NT2/D1 (cell line): ENCODE data around the gene SRF.

Experiments used
- SUZ12 ChIP-seq: IDR thresholded peaks from 2 replicates; pipeline ENCODE4 v1.6.1; 2011; ENCODE audit not compliant: insufficient read length, insufficient read depth; ENCODE audit errors: extremely low read depth
- YY1 ChIP-seq: IDR thresholded peaks from 2 replicates; pipeline ENCODE4 v1.6.1; 2011; ENCODE audit not compliant: insufficient read length, insufficient read depth

GRCh38 chr6:43203718-43204095 lies 32.6 kb downstream of the SRF start:
- no peak for TF ChIP-seq YY1
- TF ChIP-seq SUZ12: no peak
